NOMO-1 (cell line): ENCODE results near the gene TLE3.
A peak's percentile ranks its signal among the peaks of the same experiment; 100 is the strongest.

Source experiments
- DNase-seq, 2 experiments: peaks; one replicate each; lab custom pipeline; 2025; ENCODE audit not compliant: unreplicated experiment in 2 of 2; lab: John Stamatoyannopoulos, UW

TLE3 gene

DNA sequence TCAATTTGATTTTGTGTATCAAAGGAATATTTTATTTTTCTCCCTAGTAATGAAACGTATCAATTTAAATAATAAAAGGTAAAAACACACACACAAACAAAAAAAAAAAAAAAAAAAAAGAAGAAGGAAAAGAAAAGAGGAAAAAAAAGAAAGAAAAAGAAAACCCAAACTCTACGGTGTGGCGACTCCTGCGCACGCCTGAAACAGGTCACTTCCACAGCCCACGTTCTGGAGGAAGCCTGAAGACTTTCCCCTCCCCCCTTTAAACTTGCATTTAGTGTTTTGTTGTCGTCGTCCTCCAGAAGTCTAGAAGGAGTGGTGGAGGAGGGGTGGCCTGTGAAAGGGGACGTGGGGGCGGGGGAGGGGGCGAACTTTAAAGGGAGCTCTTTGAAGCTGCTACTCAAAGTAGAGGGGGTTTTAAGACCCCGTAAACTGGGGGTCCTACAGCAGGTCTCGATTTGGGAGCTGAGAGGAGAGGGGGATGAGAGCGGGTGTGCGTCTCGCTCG lies 2.3 kb upstream of the TLE3 start:
- peak; percentile 31 to 36 for DNase-seq

GRCh38 chr15:70099167-70099966 lies 1.6 kb upstream of the TLE3 start:
- peak; percentile 95 to 99 for DNase-seq

DNA sequence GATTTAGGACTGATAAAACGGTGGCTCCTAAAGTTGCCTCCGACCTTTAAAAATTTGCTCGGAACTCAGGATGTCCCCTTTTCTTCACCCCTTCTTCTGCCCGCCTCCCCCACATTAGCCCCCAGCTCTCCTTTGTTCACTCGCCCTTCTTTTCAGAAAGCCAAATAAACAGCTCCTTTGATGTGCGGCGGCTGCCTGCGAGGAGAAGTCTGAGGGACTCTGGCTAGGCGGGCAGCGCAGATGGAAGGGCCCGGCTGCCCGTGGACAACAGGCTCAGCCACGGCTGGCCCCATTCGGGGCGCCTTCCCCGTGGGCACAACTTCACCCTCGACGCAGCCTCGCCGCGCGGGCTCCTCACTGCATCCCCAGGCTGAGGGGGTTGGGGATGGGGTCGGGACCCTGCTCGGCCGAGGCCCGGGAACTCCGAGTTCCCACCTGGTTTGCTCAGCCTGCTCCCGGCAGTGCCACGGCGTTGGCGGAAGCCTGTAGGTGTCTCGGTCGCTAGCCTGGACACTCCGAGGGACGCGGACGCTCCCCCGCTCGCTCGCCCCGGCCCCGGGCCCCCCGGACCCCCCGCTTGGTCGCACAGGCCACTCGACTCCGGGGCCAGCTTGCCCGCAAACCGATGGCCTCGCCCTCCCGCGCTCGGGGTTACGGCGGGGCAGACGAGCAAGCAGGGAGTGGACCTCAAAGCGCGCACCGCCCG lies 897 bp upstream of the TLE3 start:
- no peak for DNase-seq

- DNase-seq: peak in 1 of 2 experiments; percentile 43
Observed at GRCh38 chr15:70098153-70098460, 390 bp upstream of the TLE3 start.

GRCh38 chr15:70097063-70097320 lies 725 bp downstream of the TLE3 start:
- DNase-seq: no peak

- DNase-seq: peak in 1 of 2 experiments; percentile 15
Observed at GRCh38 chr15:70096215-70097062, 1.3 kb downstream of the TLE3 start.

- peak; percentile 24 to 59 for DNase-seq
Observed at GRCh38 chr15:70095408-70096214, 2.1 kb downstream of the TLE3 start.

- no peak for DNase-seq
Observed at GRCh38 chr15:70094690-70095311, 2.9 kb downstream of the TLE3 start.

DNA sequence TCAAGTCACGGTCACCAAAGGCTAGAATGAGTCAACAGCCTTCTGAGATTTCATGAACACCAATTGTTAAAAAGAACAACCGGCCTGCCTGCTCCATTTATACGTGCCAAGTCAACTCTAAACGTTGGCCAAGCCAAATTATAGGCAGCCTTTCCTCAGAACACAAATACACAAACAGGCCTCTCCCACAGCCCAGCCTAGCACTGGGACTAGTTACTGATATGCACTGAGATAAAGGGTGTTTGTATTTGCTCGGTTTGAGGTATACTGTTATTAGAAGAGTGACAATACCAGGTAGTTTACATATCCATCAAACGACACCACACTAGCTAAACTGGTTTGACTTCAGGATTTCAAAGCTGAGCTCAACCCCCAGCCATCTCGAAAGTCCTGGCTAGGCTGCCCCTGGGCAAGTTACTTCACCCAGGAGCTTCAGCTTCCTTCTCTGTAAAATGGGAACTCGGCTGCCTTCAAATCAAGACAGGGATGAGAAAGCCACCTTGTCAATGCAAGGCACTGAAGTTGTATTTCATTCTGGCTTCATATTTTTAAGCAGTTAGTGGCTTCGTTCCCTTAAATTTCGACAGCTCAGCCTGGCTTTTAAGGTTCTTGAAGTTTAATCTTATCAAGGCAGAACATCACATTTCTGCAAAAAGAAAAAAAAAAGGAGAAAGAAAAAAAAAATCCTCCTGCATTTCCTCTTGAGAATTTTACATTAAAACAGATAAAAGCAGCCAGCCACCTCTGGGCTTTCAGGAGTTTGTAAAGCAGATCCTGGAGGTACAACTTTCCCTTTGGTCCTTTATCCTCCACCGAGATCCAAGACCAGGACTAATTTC lies 4.0 kb downstream of the TLE3 start:
- no peak for DNase-seq

DNA sequence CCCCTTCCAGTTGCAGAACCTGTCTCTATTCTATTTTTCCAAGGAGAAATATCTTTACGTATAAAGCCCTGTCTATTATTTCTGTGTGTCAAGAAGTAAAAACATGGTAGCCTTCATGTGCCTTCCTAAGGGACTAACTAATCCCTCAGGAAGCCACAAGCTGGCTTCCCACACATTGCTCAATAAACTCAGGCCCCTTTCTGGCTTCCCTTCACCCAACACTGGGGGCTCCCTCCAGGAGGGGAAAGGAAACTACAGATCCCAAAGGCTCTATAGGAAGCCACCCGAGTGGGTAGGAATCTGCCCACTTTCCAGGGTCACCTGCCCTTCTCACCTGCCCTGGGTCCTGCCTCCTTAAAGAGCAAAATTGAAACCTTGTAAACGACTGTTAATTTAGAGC lies 4.6 kb downstream of the TLE3 start:
- no peak for DNase-seq

- DNase-seq: no peak
Observed at GRCh38 chr15:70092464-70093027, 5.2 kb downstream of the TLE3 start.

DNA sequence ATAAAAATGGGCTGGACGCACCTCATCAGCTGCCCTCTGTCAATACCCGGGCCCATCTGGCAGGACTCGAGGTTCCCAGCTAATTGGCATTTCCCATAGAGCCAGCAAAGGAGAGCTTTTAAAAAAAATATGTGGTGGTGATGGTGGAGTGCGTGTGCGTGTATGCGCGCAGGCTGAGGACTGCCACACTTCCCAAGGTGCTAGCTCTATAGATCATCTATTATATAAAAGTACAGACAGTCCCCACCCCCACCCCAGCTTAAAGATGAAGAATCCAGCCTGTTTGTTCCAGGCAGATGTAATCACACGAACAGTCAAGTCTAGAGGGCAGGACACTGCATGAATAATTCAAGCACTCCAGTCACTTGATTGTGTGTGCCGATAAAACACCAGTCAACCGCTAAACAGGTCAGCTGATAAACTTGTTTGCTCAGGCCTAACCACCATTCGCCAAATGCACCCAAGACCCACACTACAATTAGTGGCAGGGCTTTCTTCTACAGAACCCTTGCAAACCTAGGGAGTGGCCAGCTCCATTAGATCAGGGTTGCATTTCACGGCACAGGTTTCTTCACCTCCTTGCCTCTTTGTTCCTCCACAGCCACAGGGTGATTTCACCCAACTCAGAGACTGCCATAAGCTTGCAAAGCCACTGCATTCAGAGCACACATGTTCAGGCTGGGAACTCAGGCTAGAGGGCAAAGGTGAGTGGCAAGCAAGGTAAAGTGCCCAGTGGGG lies 5.8 kb downstream of the TLE3 start:
- no peak for DNase-seq

DNA sequence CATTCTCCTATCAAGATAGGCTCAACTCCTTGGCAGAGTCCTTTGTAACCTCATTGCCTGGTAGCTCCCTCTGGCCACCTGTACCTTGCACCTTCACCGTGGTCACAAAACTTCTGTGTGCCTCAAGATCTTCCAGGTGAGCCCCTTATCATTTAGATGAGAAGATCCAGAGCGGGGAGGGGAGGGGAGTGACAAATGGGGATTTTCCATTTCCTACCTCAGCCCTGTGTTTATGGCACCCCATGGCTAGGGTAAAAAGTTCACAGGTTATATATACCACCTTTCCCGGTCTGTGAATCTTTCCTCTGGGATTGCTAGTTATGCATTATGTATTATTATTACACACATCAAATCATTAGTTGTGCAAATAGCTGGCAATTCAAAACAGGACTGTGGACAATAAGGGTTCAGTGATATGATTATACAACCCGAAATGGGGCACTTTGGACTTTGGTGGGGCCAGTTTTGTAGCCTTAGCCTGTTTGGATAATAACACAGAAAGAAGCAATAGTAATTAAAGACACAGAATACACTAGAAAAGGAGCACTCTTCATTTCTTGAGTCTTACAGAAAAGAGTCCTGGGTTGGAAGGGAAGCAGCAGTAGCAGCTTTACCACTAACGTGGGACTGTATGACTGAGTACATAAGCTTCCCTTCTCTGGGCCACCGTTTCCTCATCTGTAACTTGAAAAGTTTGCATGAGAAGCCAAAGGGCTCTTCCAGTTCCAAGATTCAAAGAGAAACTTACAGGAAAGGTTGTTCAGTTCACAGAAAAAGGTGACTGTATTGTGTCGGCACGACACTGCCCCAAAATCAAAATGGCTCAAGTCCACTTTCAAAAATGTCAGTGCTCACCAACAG lies 7.1 kb downstream of the TLE3 start:
- no peak for DNase-seq

- DNase-seq: no peak
Observed at GRCh38 chr15:70089692-70089971, 8.1 kb downstream of the TLE3 start.

- no peak for DNase-seq
Observed at GRCh38 chr15:70088887-70089691, 8.6 kb downstream of the TLE3 start.

DNA sequence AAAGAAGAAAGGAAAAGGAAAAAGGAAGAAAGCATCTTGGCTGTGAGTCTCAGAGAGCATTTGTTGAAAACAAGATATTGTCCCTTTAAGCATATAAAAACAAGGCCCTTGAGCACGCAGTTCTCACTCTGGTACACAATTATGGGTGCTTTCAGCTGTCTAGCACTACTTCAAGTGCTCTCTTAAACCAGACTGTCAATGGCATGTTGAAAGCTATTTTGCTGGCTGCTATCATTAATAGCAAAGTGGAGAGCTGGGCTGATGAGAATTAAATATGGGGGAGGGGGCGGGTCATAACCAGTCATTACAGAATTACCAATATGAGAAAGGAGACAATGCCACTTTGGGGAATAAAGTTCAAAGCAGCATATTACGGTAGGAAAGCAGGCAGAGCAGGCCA lies 9.3 kb downstream of the TLE3 start:
- no peak for DNase-seq
